CD4-positive, alpha-beta T cell treated with Interleukin-4 for 4 hours (primary cell): Measurements from ENCODE around the gene PRKCG.
A peak's percentile ranks its signal among the peaks of the same experiment; 100 is the strongest.

ENCODE experiments used
- DNase-seq: peaks from one replicate; pipeline ENCODE4 v3.0.0-alpha.2; 2020

The PRKCG gene

GRCh38 chr19:53873773-53874605 lies 8.0 kb upstream of the PRKCG start:
- DNase-seq, result no peak

- DNase-seq, result no peak
These were observed 7.4 kb upstream of the PRKCG start for GRCh38 chr19:53874606-53874990.

DNA sequence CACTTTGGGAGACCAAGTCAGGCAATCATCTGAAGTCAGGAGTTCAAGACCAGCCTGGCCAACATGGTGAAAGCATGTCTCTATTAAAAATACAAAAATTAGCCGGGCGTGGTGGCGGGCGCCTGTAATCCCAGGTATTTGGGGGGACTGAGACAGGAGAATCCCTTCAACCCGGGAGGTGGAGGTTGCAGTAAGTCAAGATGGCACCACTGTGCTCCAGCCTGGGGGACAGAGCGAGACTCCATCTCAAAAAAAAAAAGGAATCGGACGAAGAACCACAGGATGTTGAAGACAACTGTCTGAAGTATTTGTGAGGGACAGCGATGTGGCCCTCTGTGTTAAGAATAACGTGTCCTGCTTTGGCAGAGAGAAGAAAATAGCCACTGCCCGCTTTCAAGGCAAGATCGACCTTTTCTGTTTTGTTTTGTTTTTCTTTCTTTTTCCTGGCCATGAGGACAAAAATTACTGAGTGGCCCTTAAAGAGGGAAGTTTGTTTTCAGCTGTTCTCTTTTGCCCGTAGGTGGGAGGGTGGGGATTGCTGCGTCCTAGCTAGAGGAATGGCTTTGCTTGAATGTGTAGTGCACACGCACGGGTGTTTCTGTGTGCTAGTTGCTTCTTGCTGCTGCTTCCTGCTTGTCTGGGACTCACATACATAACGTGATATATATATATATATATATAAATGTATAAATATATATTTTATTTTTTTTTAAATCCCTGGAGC lies 6.2 kb upstream of the PRKCG start:
- no peak for DNase-seq

- DNase-seq, result no peak
These were observed 5.3 kb upstream of the PRKCG start for GRCh38 chr19:53876651-53877224.

DNA sequence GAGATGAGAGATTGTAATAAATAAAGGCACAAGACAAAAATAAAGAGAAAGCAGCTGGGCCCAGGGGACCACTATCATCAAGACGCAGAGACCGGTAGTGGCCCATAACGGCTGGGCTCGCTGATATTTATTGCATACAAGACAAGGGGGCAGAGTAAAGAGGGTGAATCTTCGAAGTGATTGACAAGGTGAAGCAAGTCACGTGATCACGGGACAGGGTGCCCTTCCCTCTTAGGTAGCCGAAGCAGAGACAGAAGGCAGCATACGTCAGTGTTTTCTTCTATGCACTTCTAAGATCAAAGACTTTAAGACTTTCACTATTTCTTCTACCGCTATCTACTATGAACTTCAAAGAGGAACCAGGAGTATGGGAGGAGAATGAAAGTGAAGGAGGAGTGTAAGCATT lies 4.6 kb upstream of the PRKCG start:
- peak; percentile 71 for DNase-seq

GRCh38 chr19:53878776-53879139 lies 3.2 kb upstream of the PRKCG start:
- no peak for DNase-seq

- DNase-seq, result peak; percentile 77
These were observed 2.6 kb upstream of the PRKCG start for GRCh38 chr19:53879140-53880081.

- no peak for DNase-seq
These were observed 1.1 kb upstream of the PRKCG start for GRCh38 chr19:53880711-53881481.

DNA sequence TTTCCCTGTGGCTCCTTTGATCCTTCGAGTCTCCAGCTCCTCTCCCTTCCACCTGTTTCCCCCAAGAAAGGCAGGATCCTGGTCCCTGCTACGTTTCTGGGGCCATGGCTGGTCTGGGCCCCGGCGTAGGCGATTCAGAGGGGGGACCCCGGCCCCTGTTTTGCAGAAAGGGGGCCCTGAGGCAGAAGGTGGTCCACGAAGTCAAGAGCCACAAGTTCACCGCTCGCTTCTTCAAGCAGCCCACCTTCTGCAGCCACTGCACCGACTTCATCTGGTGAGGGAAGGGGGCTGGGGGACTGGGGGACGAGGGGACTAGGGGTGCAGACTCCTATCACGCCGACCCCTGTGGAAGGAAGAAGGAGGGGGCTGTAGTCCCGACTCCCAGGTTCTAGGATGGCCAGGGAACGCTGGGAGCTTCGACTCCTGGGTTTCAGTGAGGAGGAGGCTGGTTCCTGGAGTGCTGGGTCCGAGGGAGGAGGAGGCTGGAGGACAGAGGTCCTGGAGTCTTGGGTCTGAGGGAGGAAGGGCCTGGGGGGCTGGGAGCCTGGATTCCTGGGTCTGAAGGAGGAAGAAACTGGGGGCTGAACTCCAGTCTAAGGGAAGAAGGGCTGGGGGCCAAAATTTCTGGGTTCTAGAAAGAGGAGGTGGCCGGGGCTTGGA lies 524 bp downstream of the PRKCG start:
- DNase-seq, result no peak

- no peak for DNase-seq
These were observed 1.2 kb downstream of the PRKCG start for GRCh38 chr19:53883231-53883661.

DNA sequence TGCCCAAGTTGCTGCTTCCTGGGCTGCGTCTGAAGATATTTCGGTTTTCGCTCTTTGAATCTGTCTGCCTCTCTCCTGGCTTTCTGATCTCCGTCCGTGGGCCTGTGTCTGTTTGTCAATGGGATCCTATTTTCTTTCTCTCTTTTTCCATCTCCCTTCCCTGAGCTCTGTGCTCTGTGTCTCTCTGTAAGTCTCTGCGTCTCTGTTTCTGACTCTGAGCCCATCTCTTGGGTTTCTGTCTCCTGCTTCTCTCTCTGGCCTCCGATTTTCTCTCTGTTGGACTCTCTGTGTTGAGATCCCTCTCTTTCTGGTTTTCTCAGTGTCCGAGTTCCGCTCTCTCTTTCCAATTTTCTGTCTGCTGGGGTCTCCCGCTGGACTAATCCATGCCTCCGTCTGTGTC lies 1.7 kb downstream of the PRKCG start:
- no peak for DNase-seq

DNA sequence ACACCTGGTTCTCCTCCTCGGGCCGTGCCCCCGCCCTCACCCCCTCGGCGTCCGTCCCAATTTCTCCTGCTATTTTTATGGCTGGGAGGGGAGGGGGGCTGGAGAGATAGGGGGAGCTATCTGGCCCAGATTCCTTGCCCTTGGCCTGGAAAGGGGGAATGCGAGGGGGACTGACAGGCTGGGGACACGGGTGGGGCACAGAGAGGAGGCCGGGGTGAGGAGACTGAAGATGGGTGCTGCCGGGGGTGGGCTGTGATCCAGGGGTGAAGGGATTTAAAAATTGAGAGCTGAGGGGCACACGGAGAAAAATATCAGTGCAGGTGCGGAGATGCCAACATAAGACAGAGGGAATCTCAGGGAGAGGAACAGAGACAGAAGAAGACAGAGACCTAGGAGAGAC lies 2.3 kb downstream of the PRKCG start:
- DNase-seq, result no peak

GRCh38 chr19:53885036-53885435 lies 3.0 kb downstream of the PRKCG start:
- no peak for DNase-seq

DNA sequence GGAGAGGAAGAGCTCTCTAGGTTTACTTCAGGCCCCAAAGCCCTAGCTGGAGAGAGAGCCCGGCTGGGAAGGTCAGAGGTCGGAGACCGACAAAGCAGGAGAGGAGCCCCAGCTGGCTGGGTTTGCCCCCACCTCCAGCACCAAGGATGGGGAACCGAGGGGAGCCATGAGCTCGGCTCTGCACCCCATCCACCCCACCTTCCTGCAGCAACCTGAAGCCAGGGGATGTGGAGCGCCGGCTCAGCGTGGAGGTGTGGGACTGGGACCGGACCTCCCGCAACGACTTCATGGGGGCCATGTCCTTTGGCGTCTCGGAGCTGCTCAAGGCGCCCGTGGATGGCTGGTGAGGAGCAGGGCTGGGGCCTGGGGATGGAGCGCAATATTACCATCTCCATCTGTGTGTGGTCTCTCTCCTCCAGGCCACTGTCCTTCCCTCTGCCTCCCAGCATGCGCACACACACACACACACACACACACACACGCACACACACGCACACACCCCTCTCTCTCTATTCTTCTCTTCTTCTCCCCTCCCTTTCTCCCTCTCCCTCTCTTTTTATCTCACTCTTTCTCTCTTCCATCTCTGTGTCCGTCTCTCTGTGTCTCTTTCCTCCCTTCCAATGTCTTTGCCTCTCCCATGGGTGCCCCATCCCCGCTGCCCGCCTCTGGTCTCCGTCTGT lies 10.4 kb downstream of the PRKCG start:
- DNase-seq, result no peak

GRCh38 chr19:53892981-53893325 lies 11.0 kb downstream of the PRKCG start:
- no peak for DNase-seq

DNA sequence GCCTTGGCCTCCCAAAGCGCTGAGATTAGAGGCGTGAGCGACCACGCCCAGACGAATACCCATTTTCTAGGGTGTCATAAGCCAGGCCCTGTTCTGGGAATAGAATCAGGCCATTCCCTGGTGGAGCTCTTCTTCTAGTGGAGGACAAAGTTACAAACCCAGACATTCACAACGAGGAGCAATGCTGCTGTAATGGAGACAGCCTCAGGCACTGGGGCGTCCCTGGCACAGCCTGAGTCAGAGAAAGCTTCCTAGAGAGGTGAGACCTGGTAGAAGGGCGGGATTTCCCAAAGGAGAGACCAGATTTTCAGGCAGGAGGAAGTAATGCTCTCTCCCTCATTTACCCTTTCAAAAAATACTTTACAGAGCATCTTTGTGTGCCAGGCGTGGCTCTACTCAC lies 12.7 kb downstream of the PRKCG start:
- DNase-seq, result no peak

GRCh38 chr19:53896682-53897081 lies 14.7 kb downstream of the PRKCG start:
- DNase-seq, result no peak

- no peak for DNase-seq
These were observed 15.5 kb downstream of the PRKCG start for GRCh38 chr19:53897459-53897858.

GRCh38 chr19:53898166-53898565 lies 16.2 kb downstream of the PRKCG start:
- no peak for DNase-seq

DNA sequence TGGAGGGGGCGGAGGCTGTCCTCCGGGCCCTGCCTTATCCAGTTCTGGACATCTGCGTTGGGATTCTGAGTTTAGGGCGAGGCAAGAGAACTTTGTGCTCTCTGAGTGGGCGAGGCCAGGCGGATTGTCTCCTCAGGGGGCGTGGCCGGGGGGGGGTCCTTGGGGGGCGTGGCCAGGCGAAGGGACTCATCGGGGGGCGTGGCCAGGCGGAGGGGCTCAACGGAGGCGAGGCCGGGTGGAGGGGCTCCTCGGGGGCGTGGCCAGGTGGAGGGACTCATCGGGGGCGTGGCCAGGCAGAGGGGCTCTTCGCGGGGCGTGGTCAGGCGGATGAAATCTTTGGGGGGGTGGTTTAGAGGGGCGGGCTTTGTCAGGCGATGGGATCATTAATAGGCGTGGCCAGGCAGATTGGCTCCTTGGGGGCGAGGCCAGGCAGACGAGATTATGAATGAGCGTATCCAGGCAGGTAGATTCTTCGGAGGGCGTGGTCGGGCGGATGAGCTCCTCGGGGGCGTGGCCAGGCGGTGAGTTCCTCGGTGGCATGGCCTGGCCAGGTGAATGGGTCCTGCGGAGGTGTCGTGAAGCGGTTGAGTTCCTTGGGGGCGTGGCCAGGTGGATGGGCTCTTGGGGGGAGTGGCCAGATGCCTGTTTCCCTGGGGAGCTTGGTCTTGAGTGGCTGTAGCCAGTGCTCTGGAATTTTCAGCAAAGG lies 16.8 kb downstream of the PRKCG start:
- DNase-seq, result no peak
